HFFc6 (cell line): ENCODE measurements around the gene ABHD17C. TPM values are rescaled to one million over a fixed set of nuclear protein-coding genes. Genes with fewer than 3 reads are reported as not detected.

Source experiments
- DNase-seq: peaks from one replicate; pipeline ENCODE4 v3.0.0-alpha.2; 2018
- H3K27ac Mint-ChIP-seq: 2 replicates; pipeline ENCODE4 v1.8.0; 2020; ENCODE audit warnings: mild to moderate bottlenecking, mixed read lengths
- H3K27me3 Mint-ChIP-seq: 2 replicates; pipeline ENCODE4 v1.8.0; 2021; ENCODE audit warnings: mild to moderate bottlenecking, moderate library complexity, mixed read lengths; ENCODE audit not compliant: insufficient read depth
- H3K36me3 Mint-ChIP-seq: 2 replicates; pipeline ENCODE4 v1.8.0; 2021; ENCODE audit warnings: low read depth, mixed read lengths
- H3K4me1 Mint-ChIP-seq: 2 replicates; pipeline ENCODE4 v1.8.0; 2020; ENCODE audit warnings: low read depth, mixed read lengths
- H3K4me3 Mint-ChIP-seq: 2 replicates; pipeline ENCODE4 v1.8.0; 2020; ENCODE audit warnings: mild to moderate bottlenecking, moderate library complexity, mixed read lengths
- H3K9me3 Mint-ChIP-seq: 2 replicates; pipeline ENCODE4 v1.8.0; 2020; ENCODE audit warnings: mild to moderate bottlenecking, mixed read lengths
- CTCF ChIP-seq: fragments of 200-600 bp; sonication (generic); IDR thresholded peaks from 2 replicates; pipeline ENCODE4 v1.5.0; 2021; ENCODE audit warnings: antibody characterized with exemption, mild to moderate bottlenecking
- total RNA-seq, 6 experiments: library from RNA; stranded (reverse); fragmentation: NEBNext Ultra II Directional; extraction: Animal tissue kit (Norgen Biotek cat#: 25700); gene quantifications; 2 replicates in 1 of 6; 3 replicates in 5 of 6; pipeline ENCODE4 v1.2.3, GENCODE V29; 2021

Gene ABHD17C
- total RNA-seq, 6 experiments from 2014 or later, result 8.5 to 21.4 (median 15.9) TPM

- H3K4me1 Mint-ChIP-seq, result no peaks in the 10 kb centered on the region
- H3K4me3 Mint-ChIP-seq, result no peak overlapping the region
- TF ChIP-seq CTCF, result no peak
- DNase-seq, result no peak
- peaks cover 28% of the 10 kb centered on the region for H3K27me3 Mint-ChIP-seq
- no peak overlapping the region for H3K27ac Mint-ChIP-seq
- H3K36me3 Mint-ChIP-seq, result no peaks in the 10 kb centered on the region
- H3K9me3 Mint-ChIP-seq, result 0 out of 2 replicates have a peak, but pooled peaks cover 3% of the 10 kb centered on the region
These were observed 15.3 kb upstream of the ABHD17C start for GRCh38 chr15:80679804-80680175.

DNA sequence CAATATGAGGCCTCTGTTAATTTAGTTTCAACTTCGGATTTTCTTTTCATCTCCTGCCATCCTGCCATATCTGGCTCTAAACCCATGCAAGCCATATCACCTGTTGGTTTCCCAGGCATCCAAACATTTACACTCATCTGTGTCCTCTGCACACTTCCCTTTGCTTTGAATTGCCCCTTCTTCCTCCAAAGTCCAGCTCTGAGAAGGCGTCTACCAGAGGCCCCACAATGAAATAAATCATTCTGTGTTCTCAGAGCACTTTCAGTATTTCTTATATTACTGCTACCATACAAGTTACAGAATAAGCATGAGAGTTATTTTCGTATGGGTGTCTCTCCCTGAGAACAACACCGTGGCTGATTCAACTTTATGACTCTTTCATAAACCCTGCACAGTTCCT, 12.9 kb upstream of the ABHD17C start:
- H3K9me3 Mint-ChIP-seq, result 0 out of 2 replicates have a peak, but pooled peaks cover 3% of the 10 kb centered on the region

GRCh38 chr15:80684697-80685096, 10.4 kb upstream of the ABHD17C start:
- 0 out of 2 replicates have a peak, but pooled peaks cover 3% of the 10 kb centered on the region for H3K9me3 Mint-ChIP-seq
- H3K27ac Mint-ChIP-seq, result no peak overlapping the region
- no peaks in the 10 kb centered on the region for H3K4me1 Mint-ChIP-seq
- no peak for TF ChIP-seq CTCF
- no peaks in the 10 kb centered on the region for H3K36me3 Mint-ChIP-seq
- H3K27me3 Mint-ChIP-seq, result peaks cover 23% of the 10 kb centered on the region
- no peak overlapping the region for H3K4me3 Mint-ChIP-seq
- no peak for DNase-seq

More for the DNA sequence above, 12.9 kb upstream of the ABHD17C start:
- no peaks in the 10 kb centered on the region for H3K36me3 Mint-ChIP-seq
- H3K27ac Mint-ChIP-seq, result no peak overlapping the region
- peaks cover 26% of the 10 kb centered on the region for H3K27me3 Mint-ChIP-seq
- TF ChIP-seq CTCF, result no peak
- DNase-seq, result no peak
- no peaks in the 10 kb centered on the region for H3K4me1 Mint-ChIP-seq
- H3K4me3 Mint-ChIP-seq, result no peak overlapping the region

DNA sequence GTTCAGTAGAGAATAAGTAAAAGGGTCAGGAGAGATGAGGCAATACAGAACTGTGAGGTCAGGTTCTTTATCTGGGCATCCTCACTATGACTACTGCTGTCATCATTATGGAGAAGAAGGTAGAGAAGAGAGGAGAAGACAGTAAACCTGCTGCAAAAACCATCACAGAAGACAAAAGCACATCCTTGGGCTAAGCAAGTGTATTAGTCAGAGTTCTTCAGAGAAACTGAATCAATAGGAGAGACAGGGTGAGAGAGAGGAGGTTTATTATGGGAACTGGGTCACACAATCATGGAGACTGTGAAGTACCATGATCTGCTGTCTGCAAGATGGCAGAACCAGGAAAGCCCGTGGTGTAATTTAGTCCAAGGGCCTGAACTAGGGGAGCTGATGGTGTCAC, 9.5 kb upstream of the ABHD17C start:
- H3K27me3 Mint-ChIP-seq, result peaks cover 18% of the 10 kb centered on the region
- no peak overlapping the region for H3K4me3 Mint-ChIP-seq
- no peaks in the 10 kb centered on the region for H3K4me1 Mint-ChIP-seq
- H3K36me3 Mint-ChIP-seq, result no peaks in the 10 kb centered on the region
- H3K9me3 Mint-ChIP-seq, result 0 out of 2 replicates have a peak, but pooled peaks cover 3% of the 10 kb centered on the region
- H3K27ac Mint-ChIP-seq, result no peak overlapping the region
- DNase-seq, result no peak
- no peak for TF ChIP-seq CTCF

DNA sequence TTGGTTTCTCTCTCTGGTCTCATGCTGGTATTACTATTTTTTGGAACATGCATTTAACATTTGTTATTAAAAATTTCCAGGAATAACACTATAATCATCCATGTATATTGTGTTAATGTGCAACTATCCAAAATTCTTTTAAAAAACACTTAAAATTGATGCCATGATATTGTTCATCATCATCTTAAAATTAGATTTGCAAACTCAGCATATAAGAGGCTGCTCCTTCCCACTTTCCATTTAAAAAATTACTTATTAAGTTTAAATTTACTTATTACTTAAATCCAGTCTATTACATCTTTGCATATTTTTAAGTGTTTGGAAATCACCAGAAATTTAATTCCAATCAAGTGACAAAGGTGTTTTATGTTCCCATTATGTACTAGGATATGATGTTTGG, 5.8 kb upstream of the ABHD17C start:
- no peak for TF ChIP-seq CTCF
- Mint-ChIP-seq H3K27ac (no peak overlapping the region), H3K36me3 (no peaks in the 10 kb centered on the region), H3K4me1 (peaks cover 6% of the 10 kb centered on the region; the same call in 1 of the 2 replicates), H3K27me3 (peaks cover 5% of the 10 kb centered on the region), H3K9me3 (0 out of 2 replicates have a peak, but pooled peaks cover under 1% of the 10 kb centered on the region), H3K4me3 (no peak overlapping the region)
- no peak for DNase-seq

GRCh38 chr15:80689716-80690115, 5.4 kb upstream of the ABHD17C start:
- no peaks in the 10 kb centered on the region for H3K36me3 Mint-ChIP-seq
- H3K27me3 Mint-ChIP-seq, result peaks cover 5% of the 10 kb centered on the region
- no peak overlapping the region for H3K4me3 Mint-ChIP-seq
- peaks cover 9% of the 10 kb centered on the region; the same call in 1 of the 2 replicates for H3K4me1 Mint-ChIP-seq
- no peak overlapping the region for H3K27ac Mint-ChIP-seq
- H3K9me3 Mint-ChIP-seq, result no peaks in the 10 kb centered on the region
- no peak for DNase-seq
- TF ChIP-seq CTCF, result no peak
